Liver (tissue), 9 donors: ENCODE data around the gene AAK1. TPM values are rescaled to one million over a fixed set of nuclear protein-coding genes. Genes with fewer than 3 reads are reported as not detected.

Source experiments
- DNase-seq: peaks from one replicate; pipeline ENCODE4 v3.0.0-alpha.2; 2017; ENCODE audit warnings: low spot score
- H3K27ac ChIP-seq, 2 donors: one replicate each; pipeline ENCODE4 v1.7.0; 2013; ENCODE audit warnings: inconsistent platforms in 2 of 2, low read length in 2 of 2, control low read depth in 1 of 2, low read depth in 1 of 2, mild to moderate bottlenecking in 1 of 2
- H3K27me3 ChIP-seq, 4 donors: one replicate each; pipeline versions ENCODE4 v1.6.1 to v1.7.0; 2013; ENCODE audit warnings: low read length in 3 of 4, inconsistent platforms in 1 of 4, mild to moderate bottlenecking in 1 of 4, moderate library complexity in 1 of 4; ENCODE audit not compliant: control insufficient read depth in 4 of 4, insufficient read depth in 4 of 4
- H3K36me3 ChIP-seq, 4 donors: one replicate each; pipeline versions ENCODE4 v1.6.1 to v1.7.0; 2013; ENCODE audit warnings: low read length in 3 of 4, mild to moderate bottlenecking in 3 of 4, low read depth in 1 of 4, moderate library complexity in 1 of 4; ENCODE audit not compliant: control insufficient read depth in 4 of 4, insufficient read depth in 3 of 4
- H3K4me1 ChIP-seq, 4 donors: one replicate each; pipeline versions ENCODE4 v1.6.1 to v1.7.0; 2013; ENCODE audit warnings: low read length in 3 of 4, mild to moderate bottlenecking in 3 of 4, moderate library complexity in 1 of 4; ENCODE audit not compliant: control insufficient read depth in 4 of 4, insufficient read depth in 4 of 4
- H3K4me3 ChIP-seq, 3 donors: one replicate each; pipeline versions ENCODE4 v1.6.1 to v1.7.0; 2013; ENCODE audit warnings: low read length in 3 of 3, control low read depth in 1 of 3, low read depth in 1 of 3, mild to moderate bottlenecking in 1 of 3
- H3K9ac ChIP-seq, 2 donors: one replicate each; pipeline ENCODE4 v1.7.0; 2013; ENCODE audit warnings: low read length in 2 of 2, mild to moderate bottlenecking in 2 of 2, moderate library complexity in 2 of 2, control low read depth in 1 of 2, low read depth in 1 of 2
- H3K9me3 ChIP-seq, 4 donors: one replicate each; pipeline versions ENCODE4 v1.6.1 to v1.7.0; 2013; ENCODE audit warnings: low read length in 3 of 4; ENCODE audit not compliant: control insufficient read depth in 4 of 4
- CTCF ChIP-seq: fragments of 150-350 bp; IDR thresholded peaks from 2 replicates; pipeline ENCODE4 v1.5.1; 2017; ENCODE audit warnings: improper control_type of control experiment, low read depth, low read length; ENCODE audit not compliant: missing input control
- EGR1 ChIP-seq, 2 donors: IDR thresholded peaks; 2 replicates each; pipeline ENCODE4 v1.6.1; 2016 to 2018; ENCODE audit warnings: antibody characterized with exemption in 2 of 2, low read depth in 2 of 2
- FOXA1 ChIP-seq: IDR thresholded peaks from 2 replicates; pipeline ENCODE4 v1.6.1; 2016; ENCODE audit warnings: antibody characterized with exemption
- FOXA2 ChIP-seq: IDR thresholded peaks from 2 replicates; pipeline ENCODE4 v1.6.1; 2016; ENCODE audit warnings: antibody characterized with exemption
- GABPA ChIP-seq, 2 donors: IDR thresholded peaks in 1 of 2; conservative IDR thresholded peaks in 1 of 2; 2 replicates each; pipeline ENCODE4 v1.6.1; 2016; ENCODE audit warnings: antibody characterized with exemption in 2 of 2, mild to moderate bottlenecking in 1 of 2, moderate library complexity in 1 of 2
- HNF4A ChIP-seq, 2 donors: conservative IDR thresholded peaks; 2 replicates each; pipeline ENCODE4 v1.6.1; 2016; ENCODE audit warnings: antibody characterized with exemption in 2 of 2, mild to moderate bottlenecking in 2 of 2
- HNF4G ChIP-seq: IDR thresholded peaks from 2 replicates; pipeline ENCODE4 v1.6.1; 2016; ENCODE audit warnings: antibody characterized with exemption
- JUND ChIP-seq, 2 donors: IDR thresholded peaks; 2 replicates each; pipeline ENCODE4 v1.6.1; 2016; ENCODE audit warnings: antibody characterized with exemption in 2 of 2
- MAX ChIP-seq: IDR thresholded peaks from 2 replicates; pipeline ENCODE4 v1.6.1; 2016; ENCODE audit warnings: antibody characterized with exemption
- NR2F2 ChIP-seq: IDR thresholded peaks from 2 replicates; pipeline ENCODE4 v1.6.1; 2016; ENCODE audit warnings: antibody characterized with exemption
- RAD21 ChIP-seq, 2 donors: IDR thresholded peaks; 2 replicates each; pipeline ENCODE4 v1.6.1; 2016; ENCODE audit warnings: antibody characterized with exemption in 2 of 2, mild to moderate bottlenecking in 2 of 2
- REST ChIP-seq: IDR thresholded peaks from 2 replicates; pipeline ENCODE4 v1.6.1; 2016; ENCODE audit warnings: antibody characterized with exemption, mild to moderate bottlenecking
- RXRA ChIP-seq, 2 donors: IDR thresholded peaks; 2 replicates each; pipeline ENCODE4 v1.6.1; 2017 to 2018; ENCODE audit warnings: antibody characterized with exemption in 2 of 2, mild to moderate bottlenecking in 1 of 2
- SP1 ChIP-seq: IDR thresholded peaks from 2 replicates; pipeline ENCODE4 v1.6.1; 2018; ENCODE audit warnings: antibody characterized with exemption, mild to moderate bottlenecking
- TAF1 ChIP-seq: conservative IDR thresholded peaks from 2 replicates; pipeline ENCODE4 v1.6.1; 2016; ENCODE audit warnings: antibody characterized with exemption, mild to moderate bottlenecking
- YY1 ChIP-seq: IDR thresholded peaks from 2 replicates; pipeline ENCODE4 v1.6.1; 2016; ENCODE audit warnings: antibody characterized with exemption, mild to moderate bottlenecking
- ZBTB33 ChIP-seq: IDR thresholded peaks from 2 replicates; pipeline ENCODE4 v1.6.1; 2016; ENCODE audit warnings: antibody characterized with exemption
- WGBS: extraction: QIAGEN DNeasy Blood & Tissue Kit; methylation state at CpG from one replicate; pipeline ENCODE4 v1.1.7; 2013; 5-methylcytosine and 5-hydroxymethylcytosine counted together
- polyA plus RNA-seq, 2 donors: library from polyadenylated mRNA; stranded (reverse) in 1 of 2; unstranded in 1 of 2; fragments of 200-250 nt in 1 of 2; fragments of >200 nt in 1 of 2; fragmentation: Nextera tagmentation in 1 of 2; extraction: Ambion mirVana in 1 of 2; gene quantifications; one replicate each; pipeline versions ENCODE4 v1.2.1 to v1.2.3, GENCODE V29; 2013 to 2015
- total RNA-seq, 2 donors: library from RNA; depleted of rRNA; stranded (reverse); fragments of >200 nt; gene quantifications; one replicate each; pipeline ENCODE4 v1.2.3, GENCODE V29; 2014
- donor health status: healthy.
- donor health status: healthy.
- donor health status: healthy.
- donor health status: healthy.
- donor health status: healthy.

The AAK1 gene
- total and polyA plus RNA-seq, 4 donors: 3.9 to 14.3 (median 11.3) TPM

GRCh38 chr2:69474688-69475087 is 168.9 kb downstream of the AAK1 start:
- Histone ChIP-seq H3K9me3 (no peaks in the 10 kb centered on the region), H3K36me3 (peaks cover 0 to 3% (median 2%) of the 10 kb centered on the region in 4 donors), H3K9ac (no peak overlapping the region), H3K4me1 (no peaks in the 10 kb centered on the region), H3K27ac (no peak overlapping the region), H3K27me3 (no peaks in the 10 kb centered on the region), H3K4me3 (no peak overlapping the region)
- no peak for DNase-seq
- TF ChIP-seq GABPA (IDR thresholded peaks at IDR 0.05 in 1 of 2, conservative IDR thresholded peaks at IDR 0.05 in 1 of 2): no peak
- TF ChIP-seq MAX: no peak
- TF ChIP-seq REST: no peak
- TF ChIP-seq ZBTB33: no peak
- TF ChIP-seq FOXA1: no peak
- TF ChIP-seq RXRA (IDR thresholded peaks at IDR 0.05): no peak
- no peak for TF ChIP-seq YY1
- TF ChIP-seq HNF4A (conservative IDR thresholded peaks at IDR 0.05): no peak
- TF ChIP-seq NR2F2: no peak
- TF ChIP-seq EGR1 (IDR thresholded peaks at IDR 0.05; ENCODE audit: low read depth in 2 of 2): no peak
- no peak for TF ChIP-seq RAD21 (IDR thresholded peaks at IDR 0.05)
- TF ChIP-seq SP1: no peak
- no peak for TF ChIP-seq HNF4G
- TF ChIP-seq CTCF: no peak
- no peak for TF ChIP-seq TAF1
- no peak for TF ChIP-seq FOXA2
- no peak for TF ChIP-seq JUND (IDR thresholded peaks at IDR 0.05)
- WGBS: 97% methylated on average over 2 of the region's 2 CpGs

- Histone ChIP-seq H3K27ac (no peak overlapping the region), H3K9me3 (no peaks in the 10 kb centered on the region), H3K9ac (no peak overlapping the region), H3K4me1 (no peaks in the 10 kb centered on the region), H3K27me3 (no peaks in the 10 kb centered on the region), H3K36me3 (peaks cover 0 to 2% (median 0%) of the 10 kb centered on the region in 4 donors), H3K4me3 (no peak overlapping the region)
- TF ChIP-seq REST (no peak), HNF4A (conservative IDR thresholded peaks at IDR 0.05) (peak; percentile 35 to 63)
- no peak for DNase-seq
- WGBS: 63% methylated on average over 2 of the region's 2 CpGs
These were observed 171.7 kb downstream of the AAK1 start for GRCh38 chr2:69471793-69472192.
